GF-D8 (cell line): ENCODE results near the gene TAF11L14.
"Not testable (repeated sequence)": the region's sequence is repeated elsewhere in the genome, so short reads cannot be mapped to it uniquely, and the experiment has no call there.

Experiments used
- DNase-seq: peaks from one replicate; lab custom pipeline; 2025; lab: John Stamatoyannopoulos, UW

The TAF11L14 gene

GRCh38 chr5:17634160-17634559, at the start of gene TAF11L14:
Gene TAF11L14 (plus strand): TSS chr5:17634460.
- DNase-seq = no peak

DNA sequence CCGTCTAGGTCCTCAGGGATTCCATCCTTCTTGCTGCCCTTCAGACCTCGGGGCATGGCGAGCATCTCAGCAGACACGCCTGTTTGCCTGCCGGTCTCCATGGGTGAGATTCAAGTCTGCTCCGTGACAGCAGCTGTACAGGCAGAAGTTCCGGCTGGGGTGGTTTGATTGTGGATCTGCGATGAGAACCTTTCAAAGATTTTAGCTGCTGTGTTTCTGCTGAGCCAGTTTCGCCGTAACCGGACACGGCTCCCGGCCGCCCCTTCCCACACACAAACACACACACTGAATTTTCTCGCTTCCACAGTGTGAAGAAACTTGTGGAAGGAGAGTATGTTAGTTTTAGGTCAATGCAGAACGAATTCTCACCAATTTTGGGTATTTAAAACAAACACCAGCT, 48.6 kb upstream of the TAF11L14 start, which contains the start of gene TAF11L7:
TAF11L7 (minus strand) TSS at position 101 of the 400 bp plus-strand sequence.
- not testable (repeated sequence) for DNase-seq

GRCh38 chr5:17590860-17591259, 43.4 kb upstream of the TAF11L14 start, which contains the start of gene TAF11L8:
Gene TAF11L8 (minus strand): TSS chr5:17590960.
- DNase-seq = not testable (repeated sequence)

GRCh38 chr5:17594255-17594654, 40.0 kb upstream of the TAF11L14 start, which contains the start of gene TAF11L9:
Gene TAF11L9 (minus strand): TSS chr5:17594394.
- DNase-seq = not testable (repeated sequence)

DNA sequence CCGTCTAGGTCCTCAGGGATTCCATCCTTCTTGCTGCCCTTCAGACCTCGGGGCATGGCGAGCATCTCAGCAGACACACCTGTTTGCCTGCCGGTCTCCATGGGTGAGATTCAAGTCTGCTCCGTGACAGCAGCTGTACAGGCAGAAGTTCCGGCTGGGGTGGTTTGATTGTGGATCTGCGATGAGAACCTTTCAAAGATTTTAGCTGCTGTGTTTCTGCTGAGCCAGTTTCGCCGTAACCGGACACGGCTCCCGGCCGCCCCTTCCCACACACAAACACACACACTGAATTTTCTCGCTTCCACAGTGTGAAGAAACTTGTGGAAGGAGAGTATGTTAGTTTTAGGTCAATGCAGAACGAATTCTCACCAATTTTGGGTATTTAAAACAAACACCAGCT, 36.5 kb upstream of the TAF11L14 start, which contains the start of gene TAF11L10:
TAF11L10 (minus strand) TSS at position 101 of the 400 bp plus-strand sequence.
- not testable (repeated sequence) for DNase-seq

- not testable (repeated sequence) for DNase-seq
Measured at GRCh38 chr5:17603880-17604279, 30.4 kb upstream of the TAF11L14 start, which contains the start of gene TAF11L11. Gene TAF11L11 (plus strand): TSS chr5:17604183.

DNA sequence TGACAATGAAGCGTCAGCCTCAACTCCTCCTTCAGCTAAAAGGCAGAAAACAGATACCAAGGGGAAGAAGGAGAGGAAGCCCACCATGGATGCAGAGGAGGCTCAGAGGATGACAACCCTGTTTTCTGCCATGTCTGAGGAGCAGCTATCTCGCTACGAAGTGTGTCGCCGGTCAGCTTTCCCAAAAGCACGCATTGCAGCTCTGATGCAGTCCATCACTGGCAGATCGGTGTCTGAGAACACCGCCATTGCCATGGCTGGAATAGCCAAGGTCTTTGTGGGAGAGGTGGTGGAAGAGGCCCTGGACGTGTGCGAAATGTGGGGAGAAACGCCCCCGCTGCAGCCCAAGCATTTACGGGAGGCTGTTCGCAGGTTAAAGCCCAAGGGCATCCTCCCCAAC, 29.3 kb upstream of the TAF11L14 start:
- DNase-seq = no peak

GRCh38 chr5:17607461-17607860, 26.8 kb upstream of the TAF11L14 start:
- not testable (repeated sequence) for DNase-seq

DNA sequence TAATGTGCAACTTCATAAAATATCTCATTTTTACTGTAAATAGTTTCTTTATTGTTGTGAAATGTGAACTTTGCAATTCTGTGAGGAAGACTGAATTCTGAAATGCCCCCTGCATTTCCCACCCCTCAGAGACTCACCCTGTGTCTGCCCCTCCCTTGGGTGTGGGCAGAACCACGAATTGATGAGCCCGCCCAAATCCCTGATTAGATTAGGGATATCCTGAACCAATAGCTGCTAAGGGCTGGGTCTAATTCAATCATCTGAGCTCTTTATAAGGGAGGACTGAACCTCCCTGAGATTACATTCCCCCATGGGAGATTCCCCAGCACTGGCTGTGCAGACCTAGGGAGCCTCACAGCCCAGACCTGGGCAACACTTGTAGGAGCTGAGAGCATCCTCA, 24.2 kb upstream of the TAF11L14 start, which contains the start of gene TAF11L12:
TAF11L12 (plus strand) TSS at position 301 of the 400 bp plus-strand sequence.
- not testable (repeated sequence) for DNase-seq

- DNase-seq = no peak
Measured at GRCh38 chr5:17614872-17615605, 19.2 kb upstream of the TAF11L14 start.

GRCh38 chr5:17619354-17619753, 14.9 kb upstream of the TAF11L14 start:
- DNase-seq = no peak

DNA sequence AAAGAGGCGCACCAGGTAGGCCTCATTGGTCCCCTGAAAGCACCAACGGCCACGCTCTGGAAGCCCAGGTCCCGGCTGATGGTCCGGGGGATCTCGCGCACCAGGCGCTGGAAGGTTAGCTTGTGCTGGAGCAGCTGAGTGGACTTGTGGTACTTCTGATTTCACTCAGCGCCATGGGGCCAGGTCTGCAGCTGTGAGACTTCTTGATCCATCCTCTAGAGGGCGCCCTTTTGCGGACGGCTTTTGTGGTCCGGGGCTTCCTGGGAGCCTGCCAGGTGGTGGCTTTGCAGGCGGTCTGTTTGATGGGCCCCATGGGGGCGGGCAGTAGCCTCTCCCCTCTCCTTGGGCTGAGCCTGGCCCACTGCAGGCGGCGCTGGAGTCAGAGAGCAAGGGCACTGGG, 13.6 kb upstream of the TAF11L14 start:
- DNase-seq = no peak

- no peak for DNase-seq
Measured at GRCh38 chr5:17625686-17626085, 8.6 kb upstream of the TAF11L14 start.

GRCh38 chr5:17631788-17632187, 2.5 kb upstream of the TAF11L14 start, which contains the start of gene TAF11L13:
Gene TAF11L13 (plus strand): TSS chr5:17632088.
- not testable (repeated sequence) for DNase-seq

- DNase-seq = not testable (repeated sequence)
Measured at GRCh38 chr5:17649232-17649631, 15.0 kb downstream of the TAF11L14 start.

GRCh38 chr5:17655201-17655759, 21.0 kb downstream of the TAF11L14 start:
- DNase-seq = not testable (repeated sequence)

GRCh38 chr5:17655921-17656320, 21.7 kb downstream of the TAF11L14 start:
- DNase-seq = no peak

GRCh38 chr5:17663182-17663581, 28.9 kb downstream of the TAF11L14 start:
- DNase-seq = no peak

DNA sequence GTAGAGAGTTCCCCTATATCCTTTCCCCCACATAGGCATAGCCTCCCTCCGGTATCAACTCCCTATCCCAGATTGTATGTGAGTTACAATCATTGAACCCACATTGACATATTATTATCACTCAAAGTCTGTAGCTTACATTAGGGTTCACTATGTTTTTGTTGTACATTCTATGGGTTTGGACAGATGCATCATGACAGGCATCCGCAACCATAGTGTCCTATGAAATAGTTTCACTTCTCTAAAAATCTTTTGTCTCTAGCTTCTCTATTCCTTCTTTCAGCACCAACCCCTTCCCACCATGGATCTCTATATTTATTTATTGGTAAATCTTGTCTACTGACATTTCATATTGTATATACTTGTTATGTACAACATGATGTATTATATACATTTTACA, 31.6 kb downstream of the TAF11L14 start:
- DNase-seq = no peak

- DNase-seq = no peak
Measured at GRCh38 chr5:17666726-17667235, 32.5 kb downstream of the TAF11L14 start.

DNA sequence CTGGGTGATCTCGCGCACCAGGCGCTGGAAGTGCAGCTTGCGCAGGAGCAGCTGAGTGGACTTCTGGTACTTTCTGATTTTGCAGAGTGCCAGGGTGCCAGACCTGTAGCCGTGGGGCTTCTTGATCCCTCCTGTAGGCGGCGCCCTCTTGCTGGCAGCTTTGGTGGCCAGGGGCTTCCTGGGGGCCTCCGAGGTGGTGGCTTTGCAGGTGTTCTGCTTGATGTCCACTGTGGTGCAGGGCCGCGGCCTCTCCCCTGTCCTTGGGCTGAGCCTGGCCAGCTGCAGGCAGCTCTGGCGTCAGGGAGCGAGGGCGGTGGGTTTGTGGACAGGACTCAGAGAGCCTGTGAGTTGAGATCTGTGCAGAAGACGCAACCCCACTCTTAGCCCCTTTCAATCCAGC, 36.1 kb downstream of the TAF11L14 start:
- DNase-seq = no peak

GRCh38 chr5:17678751-17679324, 44.6 kb downstream of the TAF11L14 start:
- DNase-seq = no peak
